ENCODE data around the gene TRMT44.

DNA sequence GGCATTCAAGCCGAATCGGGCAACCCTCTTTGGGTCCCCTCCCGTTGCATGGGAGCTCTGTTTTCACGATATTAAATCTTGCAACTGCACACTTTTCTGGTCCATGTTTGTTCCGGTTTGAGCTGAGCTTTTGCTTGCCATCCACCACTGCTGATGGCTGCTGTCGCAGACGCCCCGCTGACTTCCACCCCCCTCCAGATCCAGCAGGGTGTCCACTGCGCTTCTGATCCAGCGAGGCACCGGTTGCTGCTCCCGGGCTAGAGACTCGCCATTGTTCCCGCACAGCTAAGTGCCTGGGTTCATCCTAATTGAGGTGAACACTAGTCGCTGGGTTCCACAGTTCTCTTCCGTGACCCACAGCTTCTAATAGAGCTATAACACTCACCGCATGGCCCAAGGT is 13.3 kb upstream of the TRMT44 start:
- TF ChIP-seq, protein P1, sequence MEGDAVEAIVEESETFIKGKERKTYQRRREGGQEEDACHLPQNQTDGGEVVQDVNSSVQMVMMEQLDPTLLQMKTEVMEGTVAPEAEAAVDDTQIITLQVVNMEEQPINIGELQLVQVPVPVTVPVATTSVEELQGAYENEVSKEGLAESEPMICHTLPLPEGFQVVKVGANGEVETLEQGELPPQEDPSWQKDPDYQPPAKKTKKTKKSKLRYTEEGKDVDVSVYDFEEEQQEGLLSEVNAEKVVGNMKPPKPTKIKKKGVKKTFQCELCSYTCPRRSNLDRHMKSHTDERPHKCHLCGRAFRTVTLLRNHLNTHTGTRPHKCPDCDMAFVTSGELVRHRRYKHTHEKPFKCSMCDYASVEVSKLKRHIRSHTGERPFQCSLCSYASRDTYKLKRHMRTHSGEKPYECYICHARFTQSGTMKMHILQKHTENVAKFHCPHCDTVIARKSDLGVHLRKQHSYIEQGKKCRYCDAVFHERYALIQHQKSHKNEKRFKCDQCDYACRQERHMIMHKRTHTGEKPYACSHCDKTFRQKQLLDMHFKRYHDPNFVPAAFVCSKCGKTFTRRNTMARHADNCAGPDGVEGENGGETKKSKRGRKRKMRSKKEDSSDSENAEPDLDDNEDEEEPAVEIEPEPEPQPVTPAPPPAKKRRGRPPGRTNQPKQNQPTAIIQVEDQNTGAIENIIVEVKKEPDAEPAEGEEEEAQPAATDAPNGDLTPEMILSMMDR (IDR thresholded peaks at IDR 0.05): no peak
- TF ChIP-seq POLR2A (IDR thresholded peaks at IDR 0.05): no peak

Measured in adrenal gland (tissue), 5 donors.